Neural cell (in vitro differentiated cells): ENCODE measurements around the gene SNX2. TPM values are rescaled to one million over a fixed set of nuclear protein-coding genes. Genes with fewer than 3 reads are reported as not detected.

Source experiments
- H2AFZ ChIP-seq: fragments of 200-600, 300-800 bp; sonication (generic), shearing (Covaris generic); 2 replicates; pipeline ENCODE4 v1.6.0; 2014; ENCODE audit warnings: low read depth, mild to moderate bottlenecking, antibody characterized with exemption, low read length, moderate library complexity
- H3F3A ChIP-seq: fragments of 200-600 bp; shearing (Covaris generic); 2 replicates; pipeline ENCODE4 v1.6.1; 2016; ENCODE audit warnings: mild to moderate bottlenecking, moderate library complexity, mixed read lengths, antibody characterized with exemption, low read length; ENCODE audit not compliant: insufficient read depth, poor library complexity, severe bottlenecking
- H3K27ac ChIP-seq: fragments of 200-600, 300-800 bp; sonication (generic), shearing (Covaris generic); 2 replicates; pipeline ENCODE4 v1.5.1; 2014; ENCODE audit warnings: mild to moderate bottlenecking, low read length, moderate library complexity
- H3K27me3 ChIP-seq: fragments of 300-800, 200-600 bp; sonication (generic), shearing (Covaris generic); 2 replicates; pipeline ENCODE4 v1.6.0; 2014; ENCODE audit warnings: mild to moderate bottlenecking, low read depth, low read length, moderate library complexity; ENCODE audit not compliant: insufficient read depth
- H3K36me3 ChIP-seq: fragments of 300-800, 200-600 bp; sonication (generic), shearing (Covaris generic); 2 replicates; pipeline ENCODE4 v1.5.1; 2014; ENCODE audit warnings: mild to moderate bottlenecking, antibody characterized with exemption, low read length, moderate library complexity; ENCODE audit not compliant: insufficient read depth
- H3K4me2 ChIP-seq: fragments of 300-800, 200-600 bp; sonication (generic), shearing (Covaris generic); 2 replicates; pipeline ENCODE4 v1.6.0; 2014; ENCODE audit warnings: mild to moderate bottlenecking, low read length
- H3K4me3 ChIP-seq: fragments of 300-800, 200-600 bp; sonication (generic), shearing (Covaris generic); 2 replicates; pipeline ENCODE4 v1.5.1; 2014; ENCODE audit warnings: mild to moderate bottlenecking, low read length, moderate library complexity
- H3K79me2 ChIP-seq: fragments of 200-600 bp; shearing (Covaris generic); replicated peaks from 2 replicates; pipeline ENCODE4 v1.6.0; 2014; ENCODE audit warnings: mild to moderate bottlenecking, low read length, moderate library complexity; ENCODE audit not compliant: insufficient read depth
- H3K9ac ChIP-seq: fragments of 300-800, 200-600 bp; sonication (generic), shearing (Covaris generic); 2 replicates; pipeline ENCODE4 v1.6.1; 2016; ENCODE audit warnings: mild to moderate bottlenecking, low read length, mixed read lengths
- H3K9me2 ChIP-seq: fragments of 200-600 bp; shearing (Covaris generic); 2 replicates; pipeline ENCODE4 v1.6.1; 2016; ENCODE audit warnings: mild to moderate bottlenecking, low read length, mixed read lengths; ENCODE audit not compliant: insufficient read depth
- H3K9me3 ChIP-seq: fragments of 200-600, 300-800 bp; sonication (generic), shearing (Covaris generic); 2 replicates; pipeline ENCODE4 v1.6.1; 2016; ENCODE audit warnings: mild to moderate bottlenecking, mixed run types, low read length, moderate library complexity, mixed read lengths
- H4K20me1 ChIP-seq: fragments of 200-600 bp; shearing (Covaris generic); 2 replicates; pipeline ENCODE4 v1.6.1; 2016; ENCODE audit warnings: mild to moderate bottlenecking, mixed run types; ENCODE audit not compliant: insufficient read depth
- EP300 ChIP-seq: fragments of 450-650 bp; conservative IDR thresholded peaks from 2 replicates; pipeline ENCODE4 v1.6.1; 2014; ENCODE audit warnings: antibody characterized with exemption, mild to moderate bottlenecking, moderate library complexity; ENCODE audit not compliant: poor library complexity, severe bottlenecking
- EZH2 ChIP-seq: fragments of 200-600, 300-800 bp; shearing (Covaris generic), sonication (generic); IDR thresholded peaks from 2 replicates; pipeline ENCODE4 v1.6.1; 2014; ENCODE audit warnings: antibody characterized with exemption, low read length, borderline replicate concordance, mild to moderate bottlenecking; ENCODE audit not compliant: insufficient read depth, poor library complexity, severe bottlenecking
- MXI1 ChIP-seq: fragments of 450-650 bp; conservative IDR thresholded peaks from 2 replicates; pipeline ENCODE4 v1.6.1; 2014; ENCODE audit warnings: antibody characterized with exemption, mild to moderate bottlenecking; ENCODE audit not compliant: poor library complexity, severe bottlenecking
- POLR2AphosphoS5 ChIP-seq: IDR thresholded peaks from 2 replicates; pipeline ENCODE4 v1.6.1; 2012
- RAD21 ChIP-seq: fragments of 450-650 bp; conservative IDR thresholded peaks from 2 replicates; pipeline ENCODE4 v1.6.1; 2014; ENCODE audit warnings: antibody characterized with exemption, mild to moderate bottlenecking, moderate library complexity
- SMC3 ChIP-seq: fragments of 450-650 bp; conservative IDR thresholded peaks from 2 replicates; pipeline ENCODE4 v1.6.1; 2014; ENCODE audit warnings: antibody characterized with exemption, mild to moderate bottlenecking, moderate library complexity; ENCODE audit not compliant: poor library complexity
- TAF1 ChIP-seq: IDR thresholded peaks from 2 replicates; pipeline ENCODE4 v1.6.1; 2012; ENCODE audit warnings: low read depth
- polyA plus RNA-seq: library from polyadenylated mRNA; depleted of rRNA; stranded (reverse); fragments of >200 nt; gene quantifications from 2 replicates; pipeline ENCODE4 v1.2.3, GENCODE V29; 2014
- TF ChIP-seq, protein P1 (sequence below): fragments of 450-650 bp; IDR thresholded peaks from 2 replicates; pipeline ENCODE4 v1.5.1; 2014; ENCODE audit warnings: antibody characterized with exemption, mild to moderate bottlenecking, moderate library complexity; ENCODE audit not compliant: poor library complexity, severe bottlenecking
- TF ChIP-seq, protein P2 (sequence below): IDR thresholded peaks from 2 replicates; pipeline ENCODE4 v1.6.1; 2012; ENCODE audit warnings: borderline replicate concordance

The SNX2 gene
- polyA plus RNA-seq, 1 donor from 2014 or later, result 36.1 TPM

DNA sequence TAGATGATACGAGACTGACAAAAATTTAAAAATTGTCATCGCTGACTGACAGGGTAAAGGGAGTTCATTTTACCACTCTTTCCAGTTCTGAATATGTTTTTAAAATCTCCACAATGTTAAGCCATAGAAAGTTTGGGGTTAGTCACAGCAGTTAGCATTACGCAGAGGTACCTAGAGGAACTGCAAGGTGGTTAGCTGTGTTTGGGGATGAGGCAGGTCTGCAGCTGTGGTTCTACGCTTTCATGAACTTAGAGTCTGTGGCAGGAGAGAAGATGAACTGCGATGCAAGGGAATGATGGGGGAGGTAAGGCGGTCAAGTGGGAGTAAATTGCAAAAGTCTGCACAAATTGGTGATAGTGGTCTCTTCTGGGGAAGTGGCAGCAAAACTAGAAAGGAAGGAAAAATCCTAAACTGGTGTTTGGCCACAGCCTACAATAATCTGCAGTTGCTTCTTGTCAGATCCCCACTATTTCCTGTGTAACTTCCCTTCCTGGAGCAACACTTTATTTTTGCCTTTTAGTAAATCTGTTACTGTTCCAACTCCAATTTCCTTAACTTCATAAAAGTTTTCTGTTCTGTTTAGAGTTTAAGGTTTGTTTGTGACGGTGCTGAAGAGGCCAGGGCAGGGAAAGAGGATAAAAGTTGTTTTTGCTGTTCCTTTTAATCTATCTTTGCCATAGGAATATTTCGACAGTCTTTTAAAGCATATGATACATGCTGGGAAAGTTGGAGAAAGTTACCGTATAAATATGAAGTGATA lies 38.6 kb upstream of the SNX2 start:
- Histone ChIP-seq H3K9ac (no peak overlapping the region), H3K36me3 (no peaks in the 10 kb centered on the region), H3K9me2 (no peaks in the 10 kb centered on the region), H3K4me3 (no peak overlapping the region), H2AFZ (no peak overlapping the region), H3K79me2 (no peaks in the 10 kb centered on the region), H3K27me3 (no peaks in the 10 kb centered on the region), H3K9me3 (no peaks in the 10 kb centered on the region), H3F3A (no peaks in the 10 kb centered on the region), H3K27ac (no peak overlapping the region), H3K4me2 (no peak overlapping the region), H4K20me1 (no peaks in the 10 kb centered on the region)
- TF ChIP-seq EP300, result no peak
- TF ChIP-seq POLR2AphosphoS5, result no peak
- no peak for TF ChIP-seq RAD21
- TF ChIP-seq MXI1, result no peak
- TF ChIP-seq, protein P1, sequence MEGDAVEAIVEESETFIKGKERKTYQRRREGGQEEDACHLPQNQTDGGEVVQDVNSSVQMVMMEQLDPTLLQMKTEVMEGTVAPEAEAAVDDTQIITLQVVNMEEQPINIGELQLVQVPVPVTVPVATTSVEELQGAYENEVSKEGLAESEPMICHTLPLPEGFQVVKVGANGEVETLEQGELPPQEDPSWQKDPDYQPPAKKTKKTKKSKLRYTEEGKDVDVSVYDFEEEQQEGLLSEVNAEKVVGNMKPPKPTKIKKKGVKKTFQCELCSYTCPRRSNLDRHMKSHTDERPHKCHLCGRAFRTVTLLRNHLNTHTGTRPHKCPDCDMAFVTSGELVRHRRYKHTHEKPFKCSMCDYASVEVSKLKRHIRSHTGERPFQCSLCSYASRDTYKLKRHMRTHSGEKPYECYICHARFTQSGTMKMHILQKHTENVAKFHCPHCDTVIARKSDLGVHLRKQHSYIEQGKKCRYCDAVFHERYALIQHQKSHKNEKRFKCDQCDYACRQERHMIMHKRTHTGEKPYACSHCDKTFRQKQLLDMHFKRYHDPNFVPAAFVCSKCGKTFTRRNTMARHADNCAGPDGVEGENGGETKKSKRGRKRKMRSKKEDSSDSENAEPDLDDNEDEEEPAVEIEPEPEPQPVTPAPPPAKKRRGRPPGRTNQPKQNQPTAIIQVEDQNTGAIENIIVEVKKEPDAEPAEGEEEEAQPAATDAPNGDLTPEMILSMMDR, result no peak
- TF ChIP-seq, protein P2, sequence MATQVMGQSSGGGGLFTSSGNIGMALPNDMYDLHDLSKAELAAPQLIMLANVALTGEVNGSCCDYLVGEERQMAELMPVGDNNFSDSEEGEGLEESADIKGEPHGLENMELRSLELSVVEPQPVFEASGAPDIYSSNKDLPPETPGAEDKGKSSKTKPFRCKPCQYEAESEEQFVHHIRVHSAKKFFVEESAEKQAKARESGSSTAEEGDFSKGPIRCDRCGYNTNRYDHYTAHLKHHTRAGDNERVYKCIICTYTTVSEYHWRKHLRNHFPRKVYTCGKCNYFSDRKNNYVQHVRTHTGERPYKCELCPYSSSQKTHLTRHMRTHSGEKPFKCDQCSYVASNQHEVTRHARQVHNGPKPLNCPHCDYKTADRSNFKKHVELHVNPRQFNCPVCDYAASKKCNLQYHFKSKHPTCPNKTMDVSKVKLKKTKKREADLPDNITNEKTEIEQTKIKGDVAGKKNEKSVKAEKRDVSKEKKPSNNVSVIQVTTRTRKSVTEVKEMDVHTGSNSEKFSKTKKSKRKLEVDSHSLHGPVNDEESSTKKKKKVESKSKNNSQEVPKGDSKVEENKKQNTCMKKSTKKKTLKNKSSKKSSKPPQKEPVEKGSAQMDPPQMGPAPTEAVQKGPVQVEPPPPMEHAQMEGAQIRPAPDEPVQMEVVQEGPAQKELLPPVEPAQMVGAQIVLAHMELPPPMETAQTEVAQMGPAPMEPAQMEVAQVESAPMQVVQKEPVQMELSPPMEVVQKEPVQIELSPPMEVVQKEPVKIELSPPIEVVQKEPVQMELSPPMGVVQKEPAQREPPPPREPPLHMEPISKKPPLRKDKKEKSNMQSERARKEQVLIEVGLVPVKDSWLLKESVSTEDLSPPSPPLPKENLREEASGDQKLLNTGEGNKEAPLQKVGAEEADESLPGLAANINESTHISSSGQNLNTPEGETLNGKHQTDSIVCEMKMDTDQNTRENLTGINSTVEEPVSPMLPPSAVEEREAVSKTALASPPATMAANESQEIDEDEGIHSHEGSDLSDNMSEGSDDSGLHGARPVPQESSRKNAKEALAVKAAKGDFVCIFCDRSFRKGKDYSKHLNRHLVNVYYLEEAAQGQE, result no peak
- TF ChIP-seq EZH2, result no peak
- no peak for TF ChIP-seq SMC3
- TF ChIP-seq TAF1, result no peak

DNA sequence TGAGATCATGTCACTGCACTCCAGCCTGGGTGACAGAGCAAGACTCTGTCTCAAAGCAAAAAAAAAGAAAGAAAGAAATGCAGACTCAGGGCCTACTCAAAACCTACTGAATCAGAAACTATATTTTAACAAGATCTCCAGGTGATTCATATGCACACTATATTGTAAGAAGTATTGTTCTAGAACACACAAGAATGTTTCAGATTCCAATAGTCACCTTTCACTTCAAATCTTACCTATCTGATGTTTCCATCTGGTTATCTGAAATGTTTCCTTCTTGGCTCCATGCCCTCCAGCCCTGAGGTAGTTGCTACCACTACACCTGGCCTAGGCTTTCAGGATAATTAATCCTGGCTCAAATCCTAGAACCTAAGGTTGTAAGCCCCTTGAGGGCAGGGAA lies 36.8 kb upstream of the SNX2 start:
- H3F3A ChIP-seq, result no peaks in the 10 kb centered on the region
- H3K27me3 ChIP-seq, result no peaks in the 10 kb centered on the region
- H3K36me3 ChIP-seq, result no peaks in the 10 kb centered on the region
- no peaks in the 10 kb centered on the region for H3K9me3 ChIP-seq
- no peak for TF ChIP-seq MXI1
- TF ChIP-seq, protein P1, result no peak
- no peak for TF ChIP-seq TAF1
- TF ChIP-seq POLR2AphosphoS5, result no peak
- no peak for TF ChIP-seq EZH2
- no peak for TF ChIP-seq RAD21
- TF ChIP-seq SMC3, result no peak
- TF ChIP-seq, protein P2, result no peak
- no peak for TF ChIP-seq EP300
- H3K9me2 ChIP-seq, result no peaks in the 10 kb centered on the region
- H3K9ac ChIP-seq, result no peak overlapping the region
- H3K4me2 ChIP-seq, result no peak overlapping the region
- no peaks in the 10 kb centered on the region for H4K20me1 ChIP-seq
- H3K4me3 ChIP-seq, result no peak overlapping the region
- no peak overlapping the region for H2AFZ ChIP-seq
- H3K79me2 ChIP-seq, result no peaks in the 10 kb centered on the region
- H3K27ac ChIP-seq, result no peak overlapping the region
